GM12891 (cell line): ENCODE measurements around the gene MYH6.
A peak's percentile ranks its signal among the peaks of the same experiment; 100 is the strongest.

ENCODE experiments used
- DNase-seq: peaks from one replicate; pipeline ENCODE4 v3.0.0; 2011; ENCODE audit warnings: low spot score; ENCODE audit not compliant: insufficient read length
- FAIRE-seq: peaks from 2 replicates; lab custom pipeline; 2011; peaks lifted over from hg19 to GRCh38; lab: Jason Lieb, UNC
- PAX5 ChIP-seq: IDR thresholded peaks from 2 replicates; pipeline ENCODE4 v1.6.1; 2011; ENCODE audit warnings: low read length, moderate library complexity, mild to moderate bottlenecking; ENCODE audit not compliant: insufficient read depth, severe bottlenecking
- POLR2A ChIP-seq: IDR thresholded peaks from 2 replicates; pipeline ENCODE4 v1.6.1; 2011; ENCODE audit warnings: low read depth, low read length, control low read depth
- POLR2AphosphoS5 ChIP-seq: IDR thresholded peaks from 2 replicates; pipeline ENCODE4 v1.6.1; 2011; ENCODE audit warnings: low read depth, low read length, control low read depth
- POU2F2 ChIP-seq: IDR thresholded peaks from 2 replicates; pipeline ENCODE4 v1.6.1; 2011; ENCODE audit warnings: low read depth, mild to moderate bottlenecking, control low read depth, low read length, moderate library complexity
- SPI1 ChIP-seq: IDR thresholded peaks from 2 replicates; pipeline ENCODE4 v1.6.1; 2011; ENCODE audit warnings: low read depth, low read length, control low read depth
- TAF1 ChIP-seq: IDR thresholded peaks from 2 replicates; pipeline ENCODE4 v1.6.1; 2011; ENCODE audit warnings: low read depth, low read length, control low read depth

Gene MYH6

GRCh38 chr14:23384364-23385080 lies 23.6 kb downstream of the MYH6 start:
- DNase-seq: no peak
- TF ChIP-seq TAF1: no peak
- TF ChIP-seq PAX5: no peak
- no peak for TF ChIP-seq POLR2AphosphoS5
- no peak for TF ChIP-seq SPI1
- no peak for TF ChIP-seq POLR2A
- TF ChIP-seq POU2F2: no peak
- FAIRE-seq: no peak

GRCh38 chr14:23382731-23383440 lies 25.2 kb downstream of the MYH6 start:
- no peak for DNase-seq
- no peak for FAIRE-seq
- TF ChIP-seq POLR2A (no peak), SPI1 (no peak), POU2F2 (no peak), PAX5 (no peak), POLR2AphosphoS5 (no peak), TAF1 (no peak)

GRCh38 chr14:23382276-23382675 lies 25.8 kb downstream of the MYH6 start:
- FAIRE-seq: no peak
- no peak for TF ChIP-seq POLR2AphosphoS5
- TF ChIP-seq PAX5: no peak
- TF ChIP-seq SPI1: no peak
- TF ChIP-seq POLR2A: no peak
- no peak for TF ChIP-seq POU2F2
- TF ChIP-seq TAF1: no peak
- no peak for DNase-seq

GRCh38 chr14:23381871-23382270 lies 26.2 kb downstream of the MYH6 start:
- no peak for FAIRE-seq
- TF ChIP-seq SPI1: no peak
- TF ChIP-seq POU2F2: no peak
- no peak for TF ChIP-seq TAF1
- TF ChIP-seq POLR2AphosphoS5: no peak
- TF ChIP-seq POLR2A: no peak
- TF ChIP-seq PAX5: no peak
- DNase-seq: no peak

GRCh38 chr14:23380976-23381375 lies 27.1 kb downstream of the MYH6 start:
- TF ChIP-seq POLR2A (no peak), POLR2AphosphoS5 (no peak), TAF1 (no peak), PAX5 (no peak), SPI1 (no peak), POU2F2 (no peak)
- DNase-seq: no peak
- FAIRE-seq: no peak

- no peak for FAIRE-seq
- DNase-seq: no peak
- TF ChIP-seq POLR2AphosphoS5: no peak
- TF ChIP-seq SPI1: no peak
- no peak for TF ChIP-seq TAF1
- no peak for TF ChIP-seq PAX5
- no peak for TF ChIP-seq POU2F2
- TF ChIP-seq POLR2A: no peak
These were observed 27.7 kb downstream of the MYH6 start for GRCh38 chr14:23380197-23380914.

- peak; percentile 84 for DNase-seq
- TF ChIP-seq POLR2A: no peak
- no peak for TF ChIP-seq POLR2AphosphoS5
- no peak for TF ChIP-seq PAX5
- TF ChIP-seq POU2F2: no peak
- no peak for TF ChIP-seq TAF1
- no peak for TF ChIP-seq SPI1
- peak; percentile 70 for FAIRE-seq
These were observed 28.5 kb downstream of the MYH6 start for GRCh38 chr14:23379366-23380196.

GRCh38 chr14:23378612-23379220 lies 29.4 kb downstream of the MYH6 start:
- no peak for TF ChIP-seq POLR2A
- DNase-seq (no peak), FAIRE-seq (no peak)
